ENCODE results near the gene MAD2L1BP. TPM values are rescaled to one million over a fixed set of nuclear protein-coding genes. Genes with fewer than 3 reads are reported as not detected.

MAD2L1BP gene
- total and polyA plus RNA-seq, 3 experiments from 2014 or later = 16.0 to 27.7 (median 27.6) TPM

DNA sequence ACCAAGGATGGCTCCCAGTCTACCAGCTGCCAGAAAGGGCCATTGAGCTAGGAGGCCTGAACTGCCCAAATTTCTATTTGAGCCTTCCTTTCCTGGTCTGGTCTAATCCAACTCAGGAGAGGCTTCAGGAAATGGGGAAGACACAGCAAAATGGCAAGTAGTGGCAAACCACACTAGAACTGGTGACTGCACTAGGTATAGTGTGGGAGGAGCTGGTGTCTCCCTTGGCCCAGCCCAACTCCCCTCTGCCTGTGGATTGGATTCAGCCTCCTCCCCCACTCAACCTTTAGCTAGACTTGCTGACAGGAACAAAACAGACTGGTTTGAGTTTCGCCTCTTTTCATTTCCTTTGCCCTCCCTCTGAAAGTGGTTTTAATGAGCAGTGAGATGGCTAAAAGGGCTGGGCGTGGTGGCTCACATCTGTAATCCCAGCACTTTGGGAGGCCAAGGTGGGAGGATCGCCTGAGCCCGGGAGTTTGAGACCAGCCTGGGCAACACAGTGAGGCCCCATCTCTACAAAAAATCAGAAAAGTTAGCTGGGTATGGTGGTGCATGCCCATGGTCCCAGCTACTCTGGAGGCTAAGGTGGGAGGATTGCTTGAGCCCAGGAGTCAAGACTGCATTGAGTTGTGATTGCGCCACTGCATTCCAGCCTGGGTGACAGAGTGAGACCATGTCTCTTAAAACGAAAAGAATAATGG is 34.4 kb downstream of the MAD2L1BP start:
- Histone ChIP-seq H3K4me3 (ENCODE audit: low read length) (no peak overlapping the region), H3K27me3 (ENCODE audit: insufficient read depth, low read length, poor library complexity, severe bottlenecking) (no peaks in the 10 kb centered on the region), H3K4me1 (ENCODE audit: insufficient read depth, low read length) (peaks cover 14% of the 10 kb centered on the region), H3K27ac (ENCODE audit: low read depth, low read length) (peak overlapping the region; percentile 57), H3K9me3 (ENCODE audit: low read length) (no peaks in the 10 kb centered on the region), H3K36me3 (ENCODE audit: insufficient read depth, low read length) (peaks cover 16% of the 10 kb centered on the region)
- H3K27ac Mint-ChIP-seq = peak overlapping the region in 4 of 8 donors; percentile 42 to 78 (median 60)
- peak overlapping the region in 1 of 7 donors; percentile 61 for H3K4me3 Mint-ChIP-seq
- CTCF ChIA-PET = interaction anchor here (0.8 to 5.9 kb wide), 9 partner anchors 10 to 411 kb away, joined by 3 to 45 read pairs (median 4); no protein-coding TSS in a partner anchor
- POLR2A ChIA-PET = no interaction called here
- no peak for DNase-seq
- H3K9me3 Mint-ChIP-seq = no peaks in the 10 kb centered on the region
- peaks cover 0 to 47% (median 2%) of the 10 kb centered on the region in 3 donors for H3K36me3 Mint-ChIP-seq
- peaks cover 13 to 20% (median 17%) of the 10 kb centered on the region in 3 donors for H3K4me1 Mint-ChIP-seq
- no peaks in the 10 kb centered on the region for H3K27me3 Mint-ChIP-seq

DNA sequence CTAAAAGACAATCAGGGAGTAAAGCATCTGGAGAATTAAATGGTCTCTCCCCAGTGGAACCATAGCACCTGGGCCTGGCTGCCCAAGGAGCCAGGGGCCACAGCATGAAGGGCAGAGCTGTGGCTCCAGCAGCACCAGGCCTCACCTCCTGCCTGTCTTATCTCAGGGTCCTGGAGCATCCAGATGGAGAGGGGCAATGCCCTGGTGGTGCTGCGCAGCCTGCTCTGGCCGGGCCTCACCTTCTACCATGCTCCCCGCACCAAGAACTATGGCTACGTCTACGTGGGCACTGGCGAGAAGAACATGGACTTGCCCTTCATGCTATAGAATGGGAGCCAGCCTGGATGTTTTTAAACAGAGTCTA is 35.0 kb downstream of the MAD2L1BP start:
- peaks cover 0 to 52% (median 2%) of the 10 kb centered on the region in 3 donors for H3K36me3 Mint-ChIP-seq
- H3K27ac Mint-ChIP-seq = peak overlapping the region in 2 of 8 donors; percentile 61 to 78

DNA sequence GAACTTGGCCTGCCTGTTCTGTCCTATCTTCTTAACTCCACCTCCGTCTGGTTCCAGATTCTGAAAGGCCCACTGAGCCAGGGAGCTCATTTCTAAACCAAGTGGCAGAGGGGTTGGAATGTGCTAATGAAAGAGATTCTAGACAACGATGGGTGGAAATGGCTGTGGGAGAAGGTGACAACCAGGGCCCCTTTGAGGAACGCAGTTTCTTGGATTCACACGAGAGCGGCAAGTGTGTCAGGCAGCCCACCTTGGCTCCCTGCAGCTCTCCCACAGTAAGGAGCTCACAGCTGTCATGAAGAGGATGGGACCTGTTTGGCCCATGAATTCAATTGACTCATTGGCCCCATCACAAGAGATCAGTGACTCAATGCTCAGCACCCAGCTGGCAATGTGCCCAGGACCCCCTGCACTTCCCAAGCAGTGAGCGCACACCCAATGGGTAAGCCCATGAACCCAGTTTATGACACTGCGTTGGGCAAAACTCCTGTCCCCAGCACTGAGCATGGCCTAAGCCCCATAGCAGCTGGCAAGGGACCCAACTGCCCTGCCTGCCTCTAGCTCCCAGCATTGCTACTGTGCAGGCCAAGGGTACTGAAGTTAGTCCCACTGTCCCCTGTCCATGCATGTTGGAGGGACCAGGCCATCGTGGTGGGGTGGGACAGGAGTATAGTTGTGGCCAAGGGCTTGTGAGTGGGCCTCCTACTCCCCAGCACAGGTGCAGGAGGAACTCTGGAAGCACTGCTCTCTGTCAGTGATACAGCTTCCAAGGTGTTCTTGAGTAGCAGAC is 35.6 kb downstream of the MAD2L1BP start:
- POLR2A ChIA-PET = no interaction called here
- H3K4me1 ChIP-seq (ENCODE audit: insufficient read depth, low read length) = peaks cover 14% of the 10 kb centered on the region
- no peaks in the 10 kb centered on the region for H3K27me3 ChIP-seq (ENCODE audit: insufficient read depth, low read length, poor library complexity, severe bottlenecking)
- peak overlapping the region in 2 of 8 donors; percentile 38 to 50 for H3K27ac Mint-ChIP-seq
- H3K4me3 ChIP-seq (ENCODE audit: low read length) = no peak overlapping the region
- DNase-seq = no peak
- no peaks in the 10 kb centered on the region for H3K9me3 Mint-ChIP-seq
- H3K27me3 Mint-ChIP-seq = no peaks in the 10 kb centered on the region
- H3K9me3 ChIP-seq (ENCODE audit: low read length) = no peaks in the 10 kb centered on the region
- peaks cover 0 to 58% (median 2%) of the 10 kb centered on the region in 3 donors for H3K36me3 Mint-ChIP-seq
- peaks cover 13 to 20% (median 17%) of the 10 kb centered on the region in 3 donors for H3K4me1 Mint-ChIP-seq
- CTCF ChIA-PET = interaction anchor here (0.6 to 5.9 kb wide), 4 partner anchors 29 to 408 kb away, joined by 3 to 45 read pairs (median 4); no protein-coding TSS in a partner anchor
- H3K27ac ChIP-seq (ENCODE audit: low read depth, low read length) = no peak overlapping the region
- no peak overlapping the region for H3K4me3 Mint-ChIP-seq
- peaks cover 23% of the 10 kb centered on the region for H3K36me3 ChIP-seq (ENCODE audit: insufficient read depth, low read length)

More for the DNA sequence above, 35.0 kb downstream of the MAD2L1BP start:
- POLR2A ChIA-PET = no interaction called here
- no peaks in the 10 kb centered on the region for H3K9me3 Mint-ChIP-seq
- peaks cover 13 to 20% (median 17%) of the 10 kb centered on the region in 3 donors for H3K4me1 Mint-ChIP-seq
- Histone ChIP-seq H3K27me3 (ENCODE audit: insufficient read depth, low read length, poor library complexity, severe bottlenecking) (no peaks in the 10 kb centered on the region), H3K36me3 (ENCODE audit: insufficient read depth, low read length) (peaks cover 21% of the 10 kb centered on the region), H3K27ac (ENCODE audit: low read depth, low read length) (no peak overlapping the region), H3K4me1 (ENCODE audit: insufficient read depth, low read length) (peaks cover 14% of the 10 kb centered on the region), H3K4me3 (ENCODE audit: low read length) (no peak overlapping the region), H3K9me3 (ENCODE audit: low read length) (no peaks in the 10 kb centered on the region)
- no peak overlapping the region for H3K4me3 Mint-ChIP-seq
- H3K27me3 Mint-ChIP-seq = no peaks in the 10 kb centered on the region
- CTCF ChIA-PET = interaction anchor here (0.6 to 5.9 kb wide), 6 partner anchors 11 to 410 kb away, joined by 3 to 45 read pairs (median 4); no protein-coding TSS in a partner anchor
- DNase-seq = no peak

DNA sequence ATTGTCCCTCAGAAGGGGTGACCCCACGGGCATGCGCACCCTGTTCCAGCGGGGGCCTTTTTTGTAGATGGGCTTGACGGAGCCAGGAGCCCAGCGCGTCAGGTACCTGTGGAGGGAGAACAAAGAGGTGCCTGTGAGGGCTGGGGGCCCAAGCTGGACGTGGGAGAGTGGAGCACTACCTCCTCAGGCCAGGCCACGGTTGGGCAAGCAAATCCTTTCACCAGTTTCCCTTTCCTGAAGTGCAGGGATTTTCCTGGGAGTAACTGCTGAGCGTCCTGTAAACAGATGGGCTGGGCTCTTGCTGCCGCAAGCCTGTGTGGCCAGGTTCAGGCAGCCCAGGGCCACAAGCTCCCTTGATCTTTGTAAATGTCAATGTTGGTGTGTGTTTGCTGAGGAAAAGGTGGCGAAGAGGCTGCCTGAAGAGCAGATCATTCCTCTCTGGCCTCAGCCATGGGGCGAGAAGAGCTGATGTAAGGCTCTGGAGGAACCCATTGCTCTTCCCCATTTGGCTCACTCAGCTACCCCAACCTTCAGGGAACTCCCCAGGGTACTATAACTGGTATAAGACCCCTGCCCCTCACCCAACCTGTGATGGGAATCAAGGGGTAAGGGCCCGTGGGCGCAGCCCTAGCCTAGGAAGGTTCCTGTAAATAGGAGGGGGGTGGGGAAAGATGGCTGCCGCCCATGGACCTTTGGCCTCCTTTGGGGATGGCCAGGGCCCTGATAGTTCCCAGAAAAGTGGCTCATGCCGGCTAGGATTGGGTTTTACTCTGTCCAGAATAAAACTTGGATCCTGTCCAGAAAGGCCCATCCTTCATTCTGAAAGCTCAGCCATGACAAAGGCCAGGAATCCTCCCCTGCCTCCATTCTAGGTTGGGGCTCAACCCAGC is 36.4 kb downstream of the MAD2L1BP start:
- no peak overlapping the region for H3K4me3 Mint-ChIP-seq
- no peak overlapping the region for H3K27ac ChIP-seq (ENCODE audit: low read depth, low read length)
- H3K4me1 ChIP-seq (ENCODE audit: insufficient read depth, low read length) = peaks cover 10% of the 10 kb centered on the region
- H3K9me3 ChIP-seq (ENCODE audit: low read length) = no peaks in the 10 kb centered on the region
- H3K4me1 Mint-ChIP-seq = peaks cover 11 to 18% (median 13%) of the 10 kb centered on the region in 3 donors
- H3K36me3 Mint-ChIP-seq = peaks cover 0 to 66% (median 2%) of the 10 kb centered on the region in 3 donors
- peaks cover 32% of the 10 kb centered on the region for H3K36me3 ChIP-seq (ENCODE audit: insufficient read depth, low read length)
- no peak overlapping the region for H3K4me3 ChIP-seq (ENCODE audit: low read length)
- H3K9me3 Mint-ChIP-seq = no peaks in the 10 kb centered on the region
- H3K27me3 ChIP-seq (ENCODE audit: insufficient read depth, low read length, poor library complexity, severe bottlenecking) = no peaks in the 10 kb centered on the region
- ChIA-PET POLR2A (no interaction called here), CTCF (interaction anchor here (1.1 to 1.2 kb wide), 2 partner anchors 97 to 407 kb away, joined by 3 to 4 read pairs; partner anchors contain the start of gene VEGFA)
- no peak for DNase-seq
- no peak overlapping the region for H3K27ac Mint-ChIP-seq
- H3K27me3 Mint-ChIP-seq = no peaks in the 10 kb centered on the region

DNA sequence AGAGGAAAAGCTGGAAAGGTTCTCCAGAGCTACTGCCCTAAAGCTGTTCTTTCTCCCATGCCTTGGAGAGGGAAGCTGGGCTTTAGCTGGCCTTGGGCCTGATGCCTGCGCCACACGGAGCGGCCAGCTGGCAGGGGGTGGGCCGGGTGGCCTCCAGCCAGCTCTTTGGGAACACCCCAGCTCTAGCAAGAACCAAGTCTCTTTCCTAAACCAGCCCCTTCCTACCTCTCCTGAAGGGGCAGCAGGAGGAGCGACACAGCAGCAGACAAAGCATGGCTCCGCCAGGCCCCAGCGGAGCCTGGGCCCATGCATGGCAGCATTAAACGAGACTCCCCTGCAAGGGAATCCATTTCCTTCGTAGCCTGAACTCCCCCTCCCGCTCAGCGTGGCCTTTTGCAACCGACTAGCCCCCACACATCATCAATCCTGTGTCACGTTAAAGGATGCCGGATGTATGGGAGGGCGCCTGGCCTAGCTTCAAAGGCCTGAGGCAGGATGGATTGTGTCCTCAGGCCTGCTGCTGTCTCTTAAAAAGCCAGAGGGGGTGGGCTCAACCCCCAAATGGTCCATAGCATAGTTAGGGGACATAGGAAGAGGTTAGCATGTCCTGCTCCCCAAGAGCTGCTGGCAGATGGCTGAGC is 37.9 kb downstream of the MAD2L1BP start:
- Mint-ChIP-seq H3K27me3 (no peaks in the 10 kb centered on the region), H3K4me1 (peaks cover 0 to 3% (median 0%) of the 10 kb centered on the region in 3 donors), H3K27ac (peak overlapping the region in 2 of 8 donors; percentile 46 to 55), H3K9me3 (no peaks in the 10 kb centered on the region), H3K36me3 (peaks cover 0 to 82% (median 4%) of the 10 kb centered on the region in 3 donors), H3K4me3 (no peak overlapping the region)
- H3K4me3 ChIP-seq (ENCODE audit: low read length) = no peak overlapping the region
- no peaks in the 10 kb centered on the region for H3K27me3 ChIP-seq (ENCODE audit: insufficient read depth, low read length, poor library complexity, severe bottlenecking)
- ChIA-PET POLR2A (no interaction called here), CTCF (interaction anchor here (1.1 to 1.2 kb wide), 2 partner anchors 13 to 406 kb away, joined by 4 read pairs; no protein-coding TSS in a partner anchor)
- no peak for DNase-seq
- H3K27ac ChIP-seq (ENCODE audit: low read depth, low read length) = no peak overlapping the region
- H3K9me3 ChIP-seq (ENCODE audit: low read length) = no peaks in the 10 kb centered on the region
- H3K36me3 ChIP-seq (ENCODE audit: insufficient read depth, low read length) = peaks cover 47% of the 10 kb centered on the region
- no peaks in the 10 kb centered on the region for H3K4me1 ChIP-seq (ENCODE audit: insufficient read depth, low read length)

DNA sequence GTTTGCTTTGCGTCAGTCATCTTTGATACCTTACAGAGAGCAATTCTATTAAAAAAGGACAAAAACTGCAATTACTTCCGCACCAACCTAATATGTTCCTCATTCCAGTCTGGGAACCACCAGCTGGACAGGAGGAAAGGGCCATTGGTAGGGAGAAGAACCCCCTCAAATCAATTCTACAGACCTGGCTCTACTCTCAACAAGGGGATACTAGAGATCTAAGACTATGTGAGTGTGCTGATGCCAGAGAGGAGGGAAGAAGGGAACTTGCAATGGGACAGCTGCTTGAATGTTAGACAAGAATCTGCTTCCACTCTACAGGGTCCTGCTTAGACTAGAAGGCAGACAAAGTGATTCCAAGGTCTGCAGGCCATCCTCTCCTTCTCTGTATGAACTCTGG is 38.7 kb downstream of the MAD2L1BP start:
- no peaks in the 10 kb centered on the region for H3K9me3 Mint-ChIP-seq
- no peak overlapping the region for H3K4me3 Mint-ChIP-seq
- H3K27me3 Mint-ChIP-seq = no peaks in the 10 kb centered on the region
- Histone ChIP-seq H3K27me3 (ENCODE audit: insufficient read depth, low read length, poor library complexity, severe bottlenecking) (no peaks in the 10 kb centered on the region), H3K4me3 (ENCODE audit: low read length) (no peak overlapping the region), H3K36me3 (ENCODE audit: insufficient read depth, low read length) (peaks cover 54% of the 10 kb centered on the region), H3K27ac (ENCODE audit: low read depth, low read length) (no peak overlapping the region), H3K9me3 (ENCODE audit: low read length) (no peaks in the 10 kb centered on the region), H3K4me1 (ENCODE audit: insufficient read depth, low read length) (no peaks in the 10 kb centered on the region)
- POLR2A ChIA-PET = no interaction called here
- H3K36me3 Mint-ChIP-seq = peaks cover 0 to 88% (median 4%) of the 10 kb centered on the region in 3 donors
- H3K27ac Mint-ChIP-seq = no peak overlapping the region
- DNase-seq = no peak
- CTCF ChIA-PET = interaction anchor here (2.1 kb wide), 1 partner anchor 7 kb away, joined by 6 read pairs; no protein-coding TSS in a partner anchor
- no peaks in the 10 kb centered on the region for H3K4me1 Mint-ChIP-seq

DNA sequence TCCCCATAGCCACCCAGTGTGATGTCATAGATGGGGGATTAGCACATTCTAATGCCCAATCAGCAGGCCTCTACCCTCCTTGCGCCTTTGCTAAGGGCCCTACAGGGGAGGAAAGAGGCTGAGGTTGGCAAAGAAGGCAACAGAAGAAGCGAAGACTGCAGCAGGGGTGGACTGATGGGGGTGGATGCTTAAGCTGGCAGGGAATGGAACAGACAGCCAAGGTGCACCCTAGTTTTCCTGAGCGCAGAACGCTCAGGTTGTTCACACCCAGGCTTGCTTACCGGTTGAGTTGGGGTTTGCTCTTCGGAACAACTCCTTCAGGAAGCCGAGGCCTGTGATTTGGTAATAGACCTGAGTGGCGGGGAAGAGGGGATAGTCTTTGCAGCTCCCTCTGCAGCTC is 39.3 kb downstream of the MAD2L1BP start:
- H3K36me3 Mint-ChIP-seq = peaks cover 0 to 95% (median 4%) of the 10 kb centered on the region in 3 donors
- no peak overlapping the region for H3K4me3 Mint-ChIP-seq
- no peaks in the 10 kb centered on the region for H3K4me1 ChIP-seq (ENCODE audit: insufficient read depth, low read length)
- H3K27me3 Mint-ChIP-seq = no peaks in the 10 kb centered on the region
- no peaks in the 10 kb centered on the region for H3K27me3 ChIP-seq (ENCODE audit: insufficient read depth, low read length, poor library complexity, severe bottlenecking)
- H3K9me3 ChIP-seq (ENCODE audit: low read length) = no peaks in the 10 kb centered on the region
- no peak overlapping the region for H3K27ac Mint-ChIP-seq
- H3K9me3 Mint-ChIP-seq = no peaks in the 10 kb centered on the region
- no peak for DNase-seq
- no peaks in the 10 kb centered on the region for H3K4me1 Mint-ChIP-seq
- H3K27ac ChIP-seq (ENCODE audit: low read depth, low read length) = no peak overlapping the region
- H3K4me3 ChIP-seq (ENCODE audit: low read length) = no peak overlapping the region
- POLR2A ChIA-PET = no interaction called here
- CTCF ChIA-PET = interaction anchor here (0.8 to 2.1 kb wide), 2 partner anchors 8 to 15 kb away, joined by 3 to 6 read pairs; no protein-coding TSS in a partner anchor
- peaks cover 60% of the 10 kb centered on the region for H3K36me3 ChIP-seq (ENCODE audit: insufficient read depth, low read length)

Data from CD8-positive, alpha-beta memory T cell (primary cell).